Esophagus squamous epithelium (tissue), 4 donors: ENCODE results near the gene KIRREL1.

Experiments used
- CTCF ChIP-seq, 6 experiments: fragments of 450-650 bp in 4 of 6; fragments of 200-600 bp in 2 of 6; sonication (generic) in 2 of 6; IDR thresholded peaks; one replicate each; pipeline ENCODE4 v1.5.1; 2016 to 2019; ENCODE audit warnings: antibody characterized with exemption in 6 of 6, mild to moderate bottlenecking in 4 of 6, moderate library complexity in 4 of 6
- POLR2A ChIP-seq, 4 donors: fragments of 450-650 bp; IDR thresholded peaks; one replicate each; pipeline ENCODE4 v1.6.1; 2017; ENCODE audit warnings: antibody characterized with exemption in 4 of 4, mild to moderate bottlenecking in 4 of 4, moderate library complexity in 3 of 4

GRCh38 chr1:158131217-158131616 is 137.8 kb downstream of the KIRREL1 start:
- TF ChIP-seq CTCF (IDR thresholded peaks at IDR 0.05) = no peak
- TF ChIP-seq POLR2A (IDR thresholded peaks at IDR 0.05) = no peak
